HTR-8/SVneo (cell line): ENCODE results near the gene COG6.

Source experiments
- DNase-seq: peaks from one replicate; pipeline ENCODE4 v3.0.0; 2011; ENCODE audit warnings: low spot score, mixed read lengths; ENCODE audit not compliant: insufficient read length
- FAIRE-seq: peaks from 2 replicates; lab custom pipeline; 2011; peaks lifted over from hg19 to GRCh38; lab: Jason Lieb, UNC

Gene COG6

DNA sequence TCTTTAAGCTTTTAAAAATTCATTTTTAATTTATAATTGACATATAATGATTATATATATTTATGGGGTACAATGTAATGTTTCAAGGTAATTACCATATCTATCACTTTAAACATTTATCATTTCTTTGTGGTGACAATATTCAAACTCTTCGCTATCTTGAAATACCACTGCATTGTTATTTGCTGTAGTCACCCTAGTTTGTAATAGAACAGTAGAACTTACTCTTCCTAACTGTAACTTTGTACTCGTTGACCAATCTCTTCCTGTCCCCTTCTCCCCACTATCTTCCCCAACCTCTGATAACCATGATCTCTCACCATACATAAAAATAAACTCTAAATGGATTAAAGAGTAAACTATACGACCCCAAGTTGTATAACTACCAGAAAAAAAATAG, 20.4 kb downstream of the COG6 start:
- FAIRE-seq: no peak

GRCh38 chr13:39676315-39676876, 20.9 kb downstream of the COG6 start:
- FAIRE-seq: no peak
- peak; percentile 1 for DNase-seq

More for the DNA sequence above, 20.4 kb downstream of the COG6 start:
- DNase-seq: no peak

GRCh38 chr13:39682310-39682709, 26.8 kb downstream of the COG6 start:
- DNase-seq (no peak), FAIRE-seq (no peak)

DNA sequence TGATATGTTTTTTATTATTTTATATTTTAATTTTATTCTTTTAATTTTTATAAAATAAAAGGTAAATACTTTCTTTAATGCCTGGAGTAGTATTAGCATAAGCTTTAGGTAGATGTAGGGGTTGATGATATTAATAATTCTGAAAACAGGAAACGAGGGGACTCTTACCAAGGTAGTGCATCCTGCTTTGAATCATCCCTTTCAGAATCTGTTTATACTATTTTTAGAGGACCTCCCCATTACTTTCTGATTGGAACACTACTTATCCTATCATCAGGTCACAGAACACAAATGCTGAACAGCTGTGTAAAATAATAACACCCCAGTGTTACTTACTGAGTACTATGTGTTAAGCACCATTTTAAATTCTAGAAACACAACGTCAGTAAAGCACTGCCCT, 27.3 kb downstream of the COG6 start:
- DNase-seq (no peak), FAIRE-seq (no peak)

DNA sequence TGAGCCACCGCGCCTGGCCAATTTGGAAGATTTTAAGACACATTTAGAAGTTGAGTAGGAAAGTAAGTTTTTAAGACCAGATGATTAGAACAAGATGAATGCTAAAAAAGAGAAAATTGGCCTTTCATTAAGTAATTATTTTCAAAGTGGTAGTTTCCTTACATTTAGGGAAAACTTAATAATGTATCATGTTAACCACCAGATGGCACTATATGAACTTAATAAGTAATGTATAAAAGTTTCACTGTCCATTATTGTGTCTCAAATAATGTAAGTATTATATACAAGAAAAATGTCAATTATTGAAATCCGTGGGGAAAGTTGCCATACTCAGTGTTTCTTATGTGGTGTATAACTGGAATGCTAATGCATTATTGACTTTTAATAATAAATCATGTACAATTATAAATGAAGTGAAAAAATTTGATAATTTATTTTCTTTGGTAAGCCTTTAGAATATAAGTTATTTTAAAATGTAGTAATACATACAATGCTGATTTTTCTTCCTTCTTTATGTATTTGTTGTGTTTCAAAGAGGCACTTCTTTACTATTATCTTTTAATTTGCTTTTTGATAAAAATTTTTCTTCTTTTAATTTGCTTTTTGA, 29.2 kb downstream of the COG6 start:
- DNase-seq (peak; percentile 10), FAIRE-seq (no peak)

DNA sequence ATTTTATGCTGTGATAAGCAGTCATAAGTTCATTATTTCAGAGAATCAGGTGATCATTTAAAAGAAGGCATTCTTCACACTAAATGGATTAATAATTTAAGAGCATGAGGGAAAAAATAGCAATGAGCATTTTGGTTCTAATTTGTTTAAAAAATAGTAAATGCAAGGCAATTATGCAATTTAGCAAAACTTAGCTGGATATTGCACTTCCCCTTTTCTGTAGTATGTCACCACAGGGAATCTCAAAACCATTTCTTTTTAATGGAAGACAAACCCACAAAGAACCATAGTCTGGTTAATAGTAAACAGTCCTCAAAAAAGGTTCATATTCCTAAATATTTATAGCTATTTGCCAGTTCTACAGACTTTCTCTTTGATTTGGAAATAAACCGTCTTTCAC, 30.2 kb downstream of the COG6 start:
- DNase-seq: no peak
- FAIRE-seq: no peak

DNA sequence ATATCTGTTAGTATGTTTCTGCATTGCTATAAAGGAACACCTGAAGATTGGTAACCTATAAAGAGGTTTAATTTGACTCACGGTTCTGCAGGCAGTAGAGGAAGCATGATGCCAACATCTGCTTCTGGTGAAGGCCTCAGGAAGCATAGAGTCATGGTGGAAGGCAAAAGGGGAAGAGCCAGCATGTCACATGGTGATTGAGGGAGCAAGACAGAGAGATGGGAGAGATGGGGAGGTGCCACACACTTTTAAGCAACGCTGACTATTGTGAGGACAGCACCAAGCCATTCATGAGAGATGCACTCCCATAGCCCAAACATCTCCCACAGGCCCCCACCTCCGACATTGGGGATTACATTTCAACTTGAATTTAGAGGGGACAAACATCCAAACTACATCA, 32.8 kb downstream of the COG6 start:
- FAIRE-seq: no peak

DNA sequence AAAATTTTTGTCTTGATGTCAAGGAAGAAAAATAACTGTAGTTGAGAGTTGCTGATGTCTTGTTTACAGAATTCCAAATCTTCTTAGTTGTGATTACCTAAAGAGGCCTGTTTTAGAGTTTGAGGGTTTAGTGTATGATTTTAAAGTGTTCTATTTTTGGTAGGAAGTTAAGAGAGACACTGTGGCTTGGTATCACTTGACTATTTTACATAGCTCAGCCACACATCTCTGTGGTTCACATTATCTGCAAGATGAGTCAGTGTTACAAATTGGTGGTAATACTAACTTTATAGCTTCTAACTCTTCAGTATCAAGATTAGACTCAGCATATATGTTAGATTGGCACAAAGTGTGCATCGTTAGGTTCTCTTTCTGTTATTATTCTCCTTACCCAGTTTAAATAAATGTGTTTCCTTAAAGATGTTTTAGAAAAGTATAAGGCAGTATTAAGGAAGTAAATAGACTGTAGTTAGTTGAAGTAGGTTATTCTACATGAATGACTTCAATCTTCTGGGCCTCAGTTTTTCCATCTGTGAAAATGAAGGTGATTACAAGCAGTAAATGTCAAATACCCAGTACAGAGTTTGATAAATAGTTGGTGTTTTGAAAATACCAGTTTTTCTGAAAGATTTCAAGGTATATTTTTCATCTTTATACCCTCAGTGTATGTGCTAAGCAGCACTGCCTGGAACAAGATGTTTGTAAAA, 33.4 kb downstream of the COG6 start:
- no peak for FAIRE-seq

More for the DNA sequence above, 32.8 kb downstream of the COG6 start:
- no peak for DNase-seq

GRCh38 chr13:39692660-39693438, 37.4 kb downstream of the COG6 start:
- no peak for FAIRE-seq
- DNase-seq: no peak

More for the DNA sequence above, 33.4 kb downstream of the COG6 start:
- no peak for DNase-seq

DNA sequence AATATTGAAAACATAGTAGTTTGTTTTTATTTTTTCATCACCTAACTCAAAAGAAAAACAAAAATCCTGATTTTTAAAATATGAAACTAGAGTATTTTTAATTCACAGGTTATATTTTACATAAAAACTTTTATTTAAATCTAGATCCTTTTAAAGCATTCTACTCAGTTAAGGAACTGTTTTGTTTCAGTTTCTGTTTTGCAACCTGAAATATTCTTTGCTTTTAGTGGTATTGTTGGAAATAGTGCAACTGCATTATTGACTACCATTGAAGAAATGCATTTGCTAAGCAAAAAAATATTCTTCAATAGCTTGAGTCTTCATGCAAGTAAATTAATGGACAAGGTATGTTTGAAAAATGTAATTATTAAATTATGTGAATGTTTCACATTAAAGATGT, 43.8 kb downstream of the COG6 start:
- FAIRE-seq (no peak), DNase-seq (no peak)

GRCh38 chr13:39712626-39713025, 57.2 kb downstream of the COG6 start:
- no peak for FAIRE-seq
- no peak for DNase-seq

DNA sequence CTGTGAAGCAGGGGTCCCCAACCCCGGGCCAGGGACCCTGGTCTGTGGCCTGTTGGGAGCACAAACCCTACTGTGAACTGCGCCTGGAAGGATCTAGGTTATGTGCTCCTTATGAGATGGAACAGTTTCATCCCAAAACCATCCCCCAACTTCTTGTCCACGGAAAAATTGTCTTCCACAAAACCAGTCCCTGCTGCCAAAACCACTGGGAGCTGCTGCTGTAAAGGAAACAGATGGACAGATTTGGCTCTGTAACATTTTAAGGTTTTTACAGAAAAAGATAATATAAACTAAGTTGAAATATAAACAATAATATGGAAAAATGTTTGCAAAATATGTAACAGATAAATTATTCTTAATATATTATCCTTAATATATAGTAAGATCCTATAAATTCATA, 73.7 kb downstream of the COG6 start:
- DNase-seq (no peak), FAIRE-seq (no peak)

DNA sequence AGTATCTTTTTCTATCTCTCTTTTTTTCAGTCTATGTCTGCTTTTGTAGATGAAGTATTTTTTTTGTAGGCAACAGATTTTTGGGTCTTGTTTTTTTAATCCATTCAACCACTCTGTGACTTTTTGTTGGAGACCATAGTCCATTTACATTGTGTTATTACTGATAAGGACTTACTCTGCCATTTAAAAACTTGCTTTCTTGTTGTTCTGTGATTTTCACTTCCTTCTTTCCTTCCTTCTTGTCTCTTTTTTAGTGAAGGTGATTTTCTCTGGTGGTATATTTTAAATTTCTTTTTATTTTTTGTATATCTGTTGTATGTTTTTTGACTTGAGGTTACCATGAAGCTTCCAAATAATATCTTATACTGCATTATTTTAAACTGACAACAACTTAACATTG, 79.5 kb downstream of the COG6 start:
- no peak for FAIRE-seq
- DNase-seq: no peak

DNA sequence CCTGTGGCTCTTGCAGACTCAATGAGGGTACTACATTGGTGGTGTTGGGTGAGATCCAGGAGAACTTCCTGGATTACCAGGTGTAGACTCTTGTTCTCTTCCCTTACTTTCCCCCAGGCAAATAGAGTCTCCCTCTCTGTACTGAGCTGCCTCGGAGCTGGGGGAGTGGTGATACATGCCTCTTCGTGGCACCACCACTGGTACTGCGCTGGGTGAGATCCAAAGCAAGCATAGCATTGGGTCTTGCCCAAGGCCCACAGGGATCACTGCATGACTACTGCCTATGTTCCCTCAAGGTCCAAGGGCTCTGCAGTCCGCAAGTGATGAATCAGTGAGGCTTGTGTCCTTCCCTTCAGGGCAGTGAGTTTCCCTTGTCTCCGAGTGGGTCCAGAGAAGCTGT, 81.6 kb downstream of the COG6 start:
- DNase-seq (no peak), FAIRE-seq (no peak)

GRCh38 chr13:39740761-39741160, 85.3 kb downstream of the COG6 start:
- FAIRE-seq (no peak), DNase-seq (no peak)

GRCh38 chr13:39748961-39749360, 93.5 kb downstream of the COG6 start:
- FAIRE-seq: no peak
- no peak for DNase-seq

- DNase-seq (no peak), FAIRE-seq (no peak)
These were observed 94.1 kb downstream of the COG6 start for GRCh38 chr13:39749528-39749927.

DNA sequence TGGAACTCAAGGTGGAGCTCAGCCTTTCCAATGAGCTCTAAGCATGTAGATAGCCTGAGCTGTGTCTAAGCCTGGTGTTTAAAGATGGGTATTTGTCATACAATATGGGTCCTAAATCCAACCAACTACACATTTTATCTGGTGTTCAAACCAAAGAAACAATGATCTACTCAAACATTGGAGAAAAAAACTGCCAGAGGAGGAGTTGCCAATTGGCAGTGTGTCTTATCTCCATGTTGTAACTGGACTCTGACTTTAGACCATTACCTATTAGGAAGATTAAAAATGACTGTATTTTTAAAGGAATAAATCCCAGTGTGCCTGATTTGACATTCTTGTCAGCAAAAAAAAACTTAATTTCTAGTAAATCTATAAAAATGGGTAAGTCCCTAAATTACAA, 96.3 kb downstream of the COG6 start:
- no peak for FAIRE-seq
- DNase-seq: no peak

DNA sequence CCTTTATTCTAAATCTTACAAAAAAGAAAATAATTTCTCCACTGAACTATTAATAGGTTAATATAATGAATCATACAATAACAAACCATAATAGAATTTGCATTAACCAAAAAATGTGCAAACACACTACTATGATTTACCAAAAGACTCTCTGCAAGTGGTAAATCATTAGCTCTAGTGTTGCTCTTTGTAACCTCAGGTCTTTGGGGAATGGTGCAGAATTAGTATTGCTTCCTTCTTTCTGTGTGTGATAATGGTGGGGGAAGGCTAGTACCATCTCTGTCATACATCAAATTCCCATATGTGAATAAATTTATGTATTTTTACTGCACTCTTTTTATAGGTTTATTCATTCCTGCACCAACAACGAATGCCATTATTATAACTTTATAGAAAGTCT, 105.1 kb downstream of the COG6 start:
- no peak for DNase-seq
- FAIRE-seq: no peak

- DNase-seq (no peak), FAIRE-seq (no peak)
These were observed 110.5 kb downstream of the COG6 start for GRCh38 chr13:39765801-39766463.
